GM12873 (cell line): ENCODE results near the gene SLC27A2.

Source experiments
- TF ChIP-seq, protein P1 (sequence below): IDR thresholded peaks from 2 replicates; pipeline ENCODE4 v1.5.1; 2012; ENCODE audit warnings: low read depth, mild to moderate bottlenecking, moderate library complexity, low read length, control low read depth; ENCODE audit not compliant: insufficient read depth; ENCODE audit errors: missing control alignments

Gene SLC27A2

DNA sequence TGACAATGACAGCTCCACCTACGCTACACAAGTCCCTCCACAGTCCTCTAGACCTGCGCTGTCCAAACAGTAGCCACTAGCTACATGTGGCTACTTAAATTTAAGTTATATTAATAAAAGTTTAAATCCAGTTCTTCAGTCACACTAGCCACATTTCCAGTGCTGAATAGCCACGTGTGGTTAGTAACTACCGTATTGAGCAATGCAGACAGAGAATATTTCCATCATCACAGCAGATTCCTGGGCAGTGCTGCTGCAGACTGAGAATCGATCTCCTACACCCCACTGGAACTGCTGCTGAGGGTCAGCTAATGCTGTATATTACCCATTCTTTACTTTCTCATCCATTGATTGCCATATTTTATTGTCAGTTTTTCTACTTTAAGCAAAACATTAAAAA lies 42.6 kb downstream of the SLC27A2 start:
- TF ChIP-seq, protein P1, sequence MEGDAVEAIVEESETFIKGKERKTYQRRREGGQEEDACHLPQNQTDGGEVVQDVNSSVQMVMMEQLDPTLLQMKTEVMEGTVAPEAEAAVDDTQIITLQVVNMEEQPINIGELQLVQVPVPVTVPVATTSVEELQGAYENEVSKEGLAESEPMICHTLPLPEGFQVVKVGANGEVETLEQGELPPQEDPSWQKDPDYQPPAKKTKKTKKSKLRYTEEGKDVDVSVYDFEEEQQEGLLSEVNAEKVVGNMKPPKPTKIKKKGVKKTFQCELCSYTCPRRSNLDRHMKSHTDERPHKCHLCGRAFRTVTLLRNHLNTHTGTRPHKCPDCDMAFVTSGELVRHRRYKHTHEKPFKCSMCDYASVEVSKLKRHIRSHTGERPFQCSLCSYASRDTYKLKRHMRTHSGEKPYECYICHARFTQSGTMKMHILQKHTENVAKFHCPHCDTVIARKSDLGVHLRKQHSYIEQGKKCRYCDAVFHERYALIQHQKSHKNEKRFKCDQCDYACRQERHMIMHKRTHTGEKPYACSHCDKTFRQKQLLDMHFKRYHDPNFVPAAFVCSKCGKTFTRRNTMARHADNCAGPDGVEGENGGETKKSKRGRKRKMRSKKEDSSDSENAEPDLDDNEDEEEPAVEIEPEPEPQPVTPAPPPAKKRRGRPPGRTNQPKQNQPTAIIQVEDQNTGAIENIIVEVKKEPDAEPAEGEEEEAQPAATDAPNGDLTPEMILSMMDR: no peak

DNA sequence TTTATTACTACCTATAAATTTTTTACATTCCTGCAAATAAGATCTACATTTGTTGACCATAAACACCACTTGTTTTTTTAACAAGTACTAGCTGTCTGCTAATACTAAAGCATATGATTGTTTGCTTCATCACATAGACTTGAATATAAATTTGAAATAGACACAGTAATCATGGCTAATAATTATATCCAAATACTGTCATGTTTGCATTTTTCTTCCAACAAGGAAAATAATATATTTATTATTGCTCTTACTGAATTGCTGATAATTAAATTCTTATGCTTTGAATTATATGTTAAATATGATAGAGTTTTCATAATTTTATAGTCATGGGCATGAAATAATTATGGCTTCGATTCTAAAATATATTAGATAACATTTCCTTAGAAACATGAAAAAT lies 43.1 kb downstream of the SLC27A2 start:
- TF ChIP-seq, protein P1: no peak

DNA sequence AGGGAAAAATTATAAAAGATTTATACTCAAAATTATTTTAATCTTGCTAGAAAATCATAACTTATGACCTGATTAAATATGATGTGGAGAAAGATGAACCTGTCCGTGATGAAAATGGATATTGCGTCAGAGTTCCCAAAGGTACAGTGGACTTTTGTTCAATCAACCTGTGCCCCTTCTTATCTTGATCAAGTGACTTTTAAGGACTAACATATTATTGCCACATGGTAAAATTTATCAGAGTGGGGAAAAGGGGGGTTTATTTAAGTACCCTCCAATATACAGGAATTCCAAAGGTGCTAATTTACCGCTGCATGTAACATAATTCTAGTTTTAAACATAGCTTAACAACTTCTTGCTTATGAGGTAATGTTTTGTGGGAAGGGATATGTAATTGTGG lies 43.9 kb downstream of the SLC27A2 start:
- TF ChIP-seq, protein P1: no peak

DNA sequence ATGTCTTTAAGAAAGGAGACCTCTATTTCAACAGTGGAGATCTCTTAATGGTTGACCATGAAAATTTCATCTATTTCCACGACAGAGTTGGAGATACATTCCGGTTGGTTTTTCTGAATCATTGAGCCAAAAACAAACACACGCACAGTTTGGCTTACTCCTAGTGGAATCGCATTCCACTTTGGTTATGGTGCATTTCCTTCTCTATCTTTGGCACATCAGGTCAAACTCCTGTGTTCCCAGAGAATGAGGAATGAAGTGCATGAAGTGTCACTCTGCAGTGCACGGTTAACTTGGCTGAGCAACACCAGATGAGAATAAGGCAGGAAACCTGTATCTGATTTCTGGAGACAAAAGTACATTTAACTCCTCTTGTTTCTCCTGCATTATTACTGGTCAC lies 45.1 kb downstream of the SLC27A2 start:
- TF ChIP-seq, protein P1: no peak

DNA sequence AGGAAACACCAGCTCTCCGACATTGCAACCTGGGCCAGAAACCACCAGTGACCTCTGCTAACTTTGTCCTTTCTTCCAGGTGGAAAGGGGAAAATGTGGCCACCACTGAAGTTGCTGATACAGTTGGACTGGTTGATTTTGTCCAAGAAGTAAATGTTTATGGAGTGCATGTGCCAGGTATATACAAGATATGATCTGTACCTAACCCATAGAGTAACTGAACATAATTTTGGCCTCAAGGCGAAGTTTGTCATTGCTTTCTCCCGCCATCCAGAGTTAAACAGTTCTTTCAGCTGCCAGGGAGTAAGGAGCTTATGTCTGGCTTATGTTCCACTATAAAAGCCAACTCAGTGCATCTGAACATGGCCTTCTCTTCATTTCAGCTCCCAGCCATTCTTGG lies 46.9 kb downstream of the SLC27A2 start:
- TF ChIP-seq, protein P1: no peak

DNA sequence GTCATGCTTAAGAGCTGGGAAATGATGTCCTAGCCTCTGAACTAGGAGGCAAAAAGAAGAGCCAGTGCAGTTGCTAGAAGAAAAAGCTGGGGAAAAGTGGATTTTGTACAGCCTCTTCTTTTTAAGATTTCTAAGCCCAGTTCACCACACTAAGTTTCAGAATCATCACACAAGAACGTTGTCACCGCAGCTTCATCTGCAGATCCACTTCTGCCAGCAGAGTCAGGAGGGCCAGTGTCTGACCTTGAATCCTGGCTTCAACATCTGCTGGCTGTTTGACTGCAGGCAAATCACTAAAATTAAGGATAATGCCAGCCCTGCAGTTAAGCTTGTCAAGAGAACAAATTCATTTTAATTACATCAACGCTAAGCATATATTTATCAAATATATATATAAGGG lies 47.3 kb downstream of the SLC27A2 start:
- TF ChIP-seq, protein P1: no peak

DNA sequence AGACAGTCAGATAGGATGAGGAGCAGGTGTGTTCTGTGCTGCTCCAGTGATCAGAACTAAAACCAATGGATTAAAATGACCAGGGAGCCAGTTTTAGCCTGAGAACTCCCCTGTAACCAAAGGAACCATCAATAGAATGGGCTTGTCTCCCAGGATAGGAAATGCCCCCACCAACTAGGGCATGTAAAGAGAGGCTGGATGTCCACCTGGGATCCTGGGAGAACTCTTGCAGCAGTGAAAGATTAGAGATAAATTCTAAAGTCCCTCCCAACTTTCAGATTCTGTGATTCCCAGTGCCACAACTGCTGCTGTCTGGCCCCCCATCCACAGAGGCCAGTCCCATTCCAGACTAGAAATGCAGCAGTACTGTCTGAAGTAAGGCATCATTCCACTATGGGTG lies 49.8 kb downstream of the SLC27A2 start:
- TF ChIP-seq, protein P1: no peak
